Measurements from ENCODE around the gene CDH26. TPM values are rescaled to one million over a fixed set of nuclear protein-coding genes. Genes with fewer than 3 reads are reported as not detected.

The CDH26 gene
- total RNA-seq, 1 donor from 2014 or later: 8.8 TPM

DNA sequence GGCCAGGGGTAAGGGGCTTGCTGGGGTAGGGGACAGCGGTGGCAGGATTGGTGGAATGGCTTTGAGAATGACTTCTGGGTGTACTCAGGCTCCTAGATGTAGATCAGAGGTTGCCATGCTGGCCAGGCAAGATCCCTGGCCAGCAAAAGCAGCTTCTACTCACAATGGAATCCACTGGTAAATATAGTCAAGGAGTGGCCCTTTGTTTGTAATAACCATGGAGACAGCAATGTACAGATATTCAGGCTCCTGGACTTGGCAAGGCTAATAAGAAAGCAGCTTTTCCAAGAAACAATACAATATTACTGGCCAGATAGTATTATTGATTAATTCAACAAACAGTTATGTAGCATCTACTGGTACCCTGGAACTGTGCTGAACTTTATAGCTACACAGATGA, 37.9 kb downstream of the CDH26 start:
- H3K27me3 ChIP-seq: no peaks in the 10 kb centered on the region
- H3K36me3 ChIP-seq: no peaks in the 10 kb centered on the region
- H3K9me3 ChIP-seq: no peaks in the 10 kb centered on the region
- H3K4me1 ChIP-seq: no peaks in the 10 kb centered on the region
- TF ChIP-seq, protein P1, sequence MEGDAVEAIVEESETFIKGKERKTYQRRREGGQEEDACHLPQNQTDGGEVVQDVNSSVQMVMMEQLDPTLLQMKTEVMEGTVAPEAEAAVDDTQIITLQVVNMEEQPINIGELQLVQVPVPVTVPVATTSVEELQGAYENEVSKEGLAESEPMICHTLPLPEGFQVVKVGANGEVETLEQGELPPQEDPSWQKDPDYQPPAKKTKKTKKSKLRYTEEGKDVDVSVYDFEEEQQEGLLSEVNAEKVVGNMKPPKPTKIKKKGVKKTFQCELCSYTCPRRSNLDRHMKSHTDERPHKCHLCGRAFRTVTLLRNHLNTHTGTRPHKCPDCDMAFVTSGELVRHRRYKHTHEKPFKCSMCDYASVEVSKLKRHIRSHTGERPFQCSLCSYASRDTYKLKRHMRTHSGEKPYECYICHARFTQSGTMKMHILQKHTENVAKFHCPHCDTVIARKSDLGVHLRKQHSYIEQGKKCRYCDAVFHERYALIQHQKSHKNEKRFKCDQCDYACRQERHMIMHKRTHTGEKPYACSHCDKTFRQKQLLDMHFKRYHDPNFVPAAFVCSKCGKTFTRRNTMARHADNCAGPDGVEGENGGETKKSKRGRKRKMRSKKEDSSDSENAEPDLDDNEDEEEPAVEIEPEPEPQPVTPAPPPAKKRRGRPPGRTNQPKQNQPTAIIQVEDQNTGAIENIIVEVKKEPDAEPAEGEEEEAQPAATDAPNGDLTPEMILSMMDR (IDR thresholded peaks at IDR 0.05): no peak
- DNase-seq: no peak
- no peak overlapping the region for H3K4me3 ChIP-seq
- intact Hi-C loops (cut with DNase I): no loop called here
- H3K27ac ChIP-seq: no peak overlapping the region
- no peak for ATAC-seq

DNA sequence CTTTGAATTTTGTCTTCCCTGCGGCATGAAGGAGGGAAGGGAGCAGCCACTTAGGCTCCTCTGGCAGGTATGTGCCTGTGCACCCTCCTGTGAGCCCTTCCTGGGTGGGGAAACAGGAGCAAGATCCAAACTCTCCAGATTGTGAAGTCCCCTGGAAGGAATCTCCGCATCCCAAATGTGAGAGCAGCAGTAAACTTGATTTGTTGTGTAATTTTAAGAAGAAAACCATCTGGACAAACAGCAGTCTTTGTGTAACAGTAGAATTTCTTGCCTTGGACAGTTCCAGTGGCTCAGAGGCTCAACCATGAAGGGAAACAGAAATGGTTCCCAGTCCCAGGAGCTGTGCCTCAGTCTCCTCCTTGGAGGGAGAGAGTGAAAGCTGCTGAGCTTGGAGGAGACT, 39.7 kb downstream of the CDH26 start:
- Histone ChIP-seq H3K9me3 (no peaks in the 10 kb centered on the region), H3K27ac (no peak overlapping the region), H3K4me1 (no peaks in the 10 kb centered on the region), H3K36me3 (no peaks in the 10 kb centered on the region), H3K27me3 (no peaks in the 10 kb centered on the region), H3K4me3 (no peak overlapping the region)
- intact Hi-C loops (cut with DNase I): no loop called here
- DNase-seq: no peak
- no peak for ATAC-seq
- TF ChIP-seq, protein P1 (IDR thresholded peaks at IDR 0.05): no peak

DNA sequence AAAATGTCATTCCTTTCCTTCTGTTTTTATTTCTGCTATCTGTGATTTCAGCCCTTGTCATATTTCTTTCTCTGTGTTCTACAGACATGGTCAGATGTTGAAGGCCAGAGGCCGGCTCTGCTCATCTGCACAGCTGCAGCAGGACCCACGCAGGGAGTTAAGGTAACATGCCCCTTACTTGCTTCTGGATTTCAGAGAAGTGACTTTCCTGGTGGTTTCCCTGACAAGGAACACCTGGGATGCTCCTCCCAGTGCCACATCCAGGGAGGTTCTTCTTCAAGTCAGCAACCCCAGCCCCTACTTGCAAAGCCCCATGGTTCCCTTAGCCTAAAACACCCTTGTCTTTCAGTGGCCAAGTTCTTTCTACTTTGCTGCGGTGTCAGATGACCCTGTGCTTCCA, 41.3 kb downstream of the CDH26 start:
- H3K36me3 ChIP-seq: no peaks in the 10 kb centered on the region
- no peak overlapping the region for H3K27ac ChIP-seq
- no peak for ATAC-seq
- H3K4me3 ChIP-seq: no peak overlapping the region
- intact Hi-C loops (cut with DNase I): no loop called here
- DNase-seq: no peak
- no peaks in the 10 kb centered on the region for H3K4me1 ChIP-seq
- TF ChIP-seq, protein P1 (IDR thresholded peaks at IDR 0.05): no peak
- no peaks in the 10 kb centered on the region for H3K27me3 ChIP-seq
- H3K9me3 ChIP-seq: no peaks in the 10 kb centered on the region

DNA sequence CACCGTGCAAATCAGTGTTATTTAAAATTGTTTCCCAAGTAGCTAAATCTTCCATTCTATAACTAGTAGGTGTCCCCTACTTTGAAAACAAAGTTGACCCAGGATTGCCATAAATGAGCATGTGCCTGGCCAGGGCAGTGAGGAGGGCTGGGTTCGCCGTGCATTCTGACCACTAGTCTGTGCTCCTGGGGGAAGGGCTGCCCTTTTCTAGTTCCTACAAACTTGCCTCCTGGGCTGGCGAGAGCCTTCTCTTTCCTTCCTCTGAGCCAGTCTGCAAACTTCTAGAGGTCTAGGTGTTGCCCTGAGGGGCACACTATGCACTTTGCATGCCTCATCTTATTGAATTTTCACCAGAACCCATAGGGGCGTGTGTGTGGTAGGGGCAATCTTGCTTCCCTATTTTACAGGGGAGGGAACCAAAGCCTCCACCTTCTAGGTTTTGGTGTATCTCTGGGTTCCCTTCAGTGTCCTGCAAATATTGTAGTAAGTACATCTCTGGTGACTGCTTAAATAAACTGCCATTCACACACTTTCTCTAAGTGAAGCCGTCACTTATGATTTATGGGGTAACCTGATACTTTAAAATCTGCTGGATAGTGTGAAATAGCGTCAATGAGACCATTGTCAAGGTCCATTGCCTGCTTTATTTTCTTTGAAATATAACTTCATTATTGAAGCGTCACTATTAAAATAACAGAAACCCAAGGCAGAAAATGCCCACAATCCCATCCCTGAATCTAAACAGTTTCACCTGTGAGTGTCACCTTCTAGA, 42.2 kb downstream of the CDH26 start:
- no peak for ATAC-seq

DNA sequence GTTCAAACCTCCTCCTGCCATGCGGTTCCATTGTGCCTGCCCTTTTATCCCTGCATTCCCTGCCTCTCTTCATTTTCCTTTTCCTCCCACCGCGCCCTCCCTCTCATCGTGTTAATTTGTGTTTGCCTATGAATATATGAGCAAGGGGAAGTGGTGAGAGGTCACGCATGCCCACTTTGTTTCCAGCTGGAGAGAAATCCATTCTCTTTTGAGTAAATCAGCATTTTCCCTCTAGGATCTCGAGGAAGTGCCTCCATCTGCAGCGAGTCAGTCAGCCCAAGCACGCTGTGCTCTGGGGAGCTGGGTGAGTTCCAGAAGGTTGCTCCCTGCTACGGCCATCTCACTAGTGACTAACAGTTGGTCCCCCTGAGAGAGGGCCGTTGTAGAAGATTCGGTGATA, 42.9 kb downstream of the CDH26 start:
- Histone ChIP-seq H3K27ac (no peak overlapping the region), H3K27me3 (no peaks in the 10 kb centered on the region), H3K36me3 (no peaks in the 10 kb centered on the region), H3K9me3 (no peaks in the 10 kb centered on the region), H3K4me1 (no peaks in the 10 kb centered on the region), H3K4me3 (no peak overlapping the region)
- TF ChIP-seq, protein P1 (IDR thresholded peaks at IDR 0.05): no peak
- intact Hi-C loops (cut with DNase I): no loop called here
- ATAC-seq (no peak), DNase-seq (no peak)

More for the DNA sequence above, 42.2 kb downstream of the CDH26 start:
- H3K36me3 ChIP-seq: no peaks in the 10 kb centered on the region
- no peak overlapping the region for H3K4me3 ChIP-seq
- H3K27me3 ChIP-seq: no peaks in the 10 kb centered on the region
- no peaks in the 10 kb centered on the region for H3K9me3 ChIP-seq
- H3K4me1 ChIP-seq: no peaks in the 10 kb centered on the region
- TF ChIP-seq, protein P1 (IDR thresholded peaks at IDR 0.05): no peak
- intact Hi-C loops (cut with DNase I): no loop called here
- H3K27ac ChIP-seq: no peak overlapping the region
- DNase-seq: no peak

Data from upper lobe of right lung (tissue), 1 donor.